Skin epidermis (tissue), 12 donors: ENCODE data around the gene ARHGAP44.

Experiments used
- H3K27ac ChIP-seq, 21 experiments: fragments of 200-600 bp; sonication (generic) in 11 of 21; one replicate each; pipeline ENCODE4 v1.5.0; 2020; ENCODE audit warnings: mild to moderate bottlenecking in 3 of 21, inconsistent platforms in 2 of 21, moderate library complexity in 2 of 21
- H3K4me3 ChIP-seq, 7 experiments: fragments of 200-600 bp; sonication (generic) in 2 of 7; one replicate each; pipeline ENCODE4 v1.5.0; 2020; ENCODE audit warnings: inconsistent platforms in 2 of 7, mild to moderate bottlenecking in 2 of 7, moderate library complexity in 1 of 7

ARHGAP44 gene

GRCh38 chr17:12789481-12790248 lies at the start of gene ARHGAP44:
TSS of gene ARHGAP44 (plus strand) at chr17:12789498. CDS start at chr17:12789839, 341 bp downstream.
- Histone ChIP-seq H3K4me3 (peak within 1 kb of the TSS; percentile 41 to 75 (median 48)), H3K27ac (peak within 1 kb of the TSS in 2 of 21 experiments; percentile 20 to 27)

- Histone ChIP-seq H3K27ac (no peak overlapping the region), H3K4me3 (no peak overlapping the region)
These were observed 49.8 kb upstream of the ARHGAP44 start for GRCh38 chr17:12739500-12739899.

GRCh38 chr17:12743046-12743445 lies 46.3 kb upstream of the ARHGAP44 start:
- Histone ChIP-seq H3K4me3 (no peak overlapping the region), H3K27ac (no peak overlapping the region)

GRCh38 chr17:12744298-12744697 lies 45.0 kb upstream of the ARHGAP44 start:
- no peak overlapping the region for H3K27ac ChIP-seq
- no peak overlapping the region for H3K4me3 ChIP-seq

GRCh38 chr17:12744786-12745185 lies 44.5 kb upstream of the ARHGAP44 start:
- H3K4me3 ChIP-seq: no peak overlapping the region
- H3K27ac ChIP-seq: no peak overlapping the region

- Histone ChIP-seq H3K4me3 (no peak overlapping the region), H3K27ac (no peak overlapping the region)
These were observed 43.8 kb upstream of the ARHGAP44 start for GRCh38 chr17:12745486-12745885.

GRCh38 chr17:12756786-12757185 lies 32.5 kb upstream of the ARHGAP44 start:
- no peak overlapping the region for H3K27ac ChIP-seq
- H3K4me3 ChIP-seq: no peak overlapping the region

GRCh38 chr17:12759090-12759489 lies 30.2 kb upstream of the ARHGAP44 start:
- Histone ChIP-seq H3K4me3 (no peak overlapping the region), H3K27ac (no peak overlapping the region)

- Histone ChIP-seq H3K27ac (no peak overlapping the region), H3K4me3 (no peak overlapping the region)
These were observed 23.8 kb upstream of the ARHGAP44 start for GRCh38 chr17:12765548-12765947.

- Histone ChIP-seq H3K27ac (no peak overlapping the region), H3K4me3 (no peak overlapping the region)
These were observed 21.0 kb upstream of the ARHGAP44 start for GRCh38 chr17:12768255-12768654.

- no peak overlapping the region for H3K4me3 ChIP-seq
- no peak overlapping the region for H3K27ac ChIP-seq
These were observed 19.3 kb upstream of the ARHGAP44 start for GRCh38 chr17:12769981-12770380.

- no peak overlapping the region for H3K27ac ChIP-seq
- no peak overlapping the region for H3K4me3 ChIP-seq
These were observed 16.1 kb upstream of the ARHGAP44 start for GRCh38 chr17:12773153-12773552.

GRCh38 chr17:12789075-12789480 lies 220 bp upstream of the ARHGAP44 start:
- Histone ChIP-seq H3K27ac (no peak overlapping the region), H3K4me3 (peak overlapping the region; percentile 41 to 75 (median 48))

- Histone ChIP-seq H3K4me3 (peak overlapping the region; percentile 41 to 75 (median 48)), H3K27ac (peak overlapping the region in 1 of 21 experiments; percentile 27)
These were observed 1.2 kb downstream of the ARHGAP44 start for GRCh38 chr17:12790249-12791106.

- no peak overlapping the region for H3K4me3 ChIP-seq
- H3K27ac ChIP-seq: no peak overlapping the region
These were observed 5.7 kb downstream of the ARHGAP44 start for GRCh38 chr17:12794919-12795532.

GRCh38 chr17:12800855-12801365 lies 11.6 kb downstream of the ARHGAP44 start:
- no peak overlapping the region for H3K27ac ChIP-seq

GRCh38 chr17:12806630-12807029 lies 17.3 kb downstream of the ARHGAP44 start:
- Histone ChIP-seq H3K27ac (no peak overlapping the region), H3K4me3 (no peak overlapping the region)

More at GRCh38 chr17:12800855-12801365, 11.6 kb downstream of the ARHGAP44 start:
- no peak overlapping the region for H3K4me3 ChIP-seq

GRCh38 chr17:12808723-12809122 lies 19.4 kb downstream of the ARHGAP44 start:
- Histone ChIP-seq H3K4me3 (no peak overlapping the region), H3K27ac (no peak overlapping the region)

GRCh38 chr17:12812877-12813276 lies 23.6 kb downstream of the ARHGAP44 start:
- no peak overlapping the region for H3K27ac ChIP-seq
- H3K4me3 ChIP-seq: no peak overlapping the region

- no peak overlapping the region for H3K4me3 ChIP-seq
- no peak overlapping the region for H3K27ac ChIP-seq
These were observed 24.4 kb downstream of the ARHGAP44 start for GRCh38 chr17:12813664-12814063.
